ENCODE data around the gene MFN2. TPM values are rescaled to one million over a fixed set of nuclear protein-coding genes. Genes with fewer than 3 reads are reported as not detected.

Gene MFN2
- total RNA-seq, 1 experiment from 2014 or later = 38.4 TPM

GRCh38 chr1:12049616-12050015, 69.4 kb downstream of the MFN2 start:
- DNase-seq (ENCODE audit: low spot score) = no peak

DNA sequence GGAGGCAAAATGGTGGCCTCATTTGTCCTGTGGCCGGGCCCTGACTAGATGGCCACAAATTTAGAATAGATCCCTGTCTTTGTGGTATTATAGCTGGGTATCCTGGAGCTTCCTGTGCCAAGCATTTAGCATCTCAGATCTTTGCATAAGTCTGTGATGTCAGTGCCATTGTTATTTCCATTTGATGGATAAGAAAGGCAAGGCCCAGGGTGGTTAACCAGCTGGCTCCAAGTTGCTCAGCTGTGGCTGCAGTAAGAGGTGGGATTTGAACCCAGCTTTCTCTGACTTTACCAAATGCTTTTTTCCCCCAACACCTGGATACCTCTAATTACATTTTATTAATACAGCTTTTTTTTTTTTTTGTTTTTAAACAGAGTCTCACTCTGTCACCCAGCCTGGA, 71.1 kb downstream of the MFN2 start:
- DNase-seq (ENCODE audit: low spot score) = no peak

DNA sequence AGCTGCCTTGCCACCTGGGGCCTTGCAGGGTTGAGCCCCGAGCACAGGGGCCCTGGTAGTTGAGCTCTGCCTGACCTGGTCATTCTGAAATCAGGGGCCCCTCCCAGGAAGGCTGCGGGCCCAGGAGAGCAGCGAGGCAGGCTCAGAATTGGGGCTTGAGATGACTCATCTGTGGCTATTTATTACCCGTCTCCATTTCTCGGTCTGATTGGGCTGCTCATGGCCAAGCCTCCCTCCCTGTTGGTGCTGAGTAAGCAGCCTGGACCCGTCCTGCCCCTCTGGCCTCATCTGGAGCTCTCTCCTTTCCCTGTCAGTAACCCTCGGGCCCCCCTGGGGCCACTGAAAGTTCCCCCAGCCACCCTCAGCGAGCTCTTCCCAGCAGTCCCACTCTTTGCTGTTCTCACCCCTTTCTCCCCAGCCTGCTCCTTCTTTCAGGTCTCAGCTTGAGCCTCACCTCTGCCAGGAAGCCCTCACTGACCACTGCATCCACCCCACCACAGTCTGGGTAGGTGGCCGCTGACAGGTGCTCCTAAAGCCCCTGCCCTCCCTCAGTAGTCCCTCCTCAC, 71.8 kb downstream of the MFN2 start:
- DNase-seq (ENCODE audit: low spot score) = peak; percentile 75

GRCh38 chr1:12052997-12053686, 72.9 kb downstream of the MFN2 start:
- no peak for DNase-seq (ENCODE audit: low spot score)

GRCh38 chr1:12053752-12054548, 73.7 kb downstream of the MFN2 start:
- no peak for DNase-seq (ENCODE audit: low spot score)

DNA sequence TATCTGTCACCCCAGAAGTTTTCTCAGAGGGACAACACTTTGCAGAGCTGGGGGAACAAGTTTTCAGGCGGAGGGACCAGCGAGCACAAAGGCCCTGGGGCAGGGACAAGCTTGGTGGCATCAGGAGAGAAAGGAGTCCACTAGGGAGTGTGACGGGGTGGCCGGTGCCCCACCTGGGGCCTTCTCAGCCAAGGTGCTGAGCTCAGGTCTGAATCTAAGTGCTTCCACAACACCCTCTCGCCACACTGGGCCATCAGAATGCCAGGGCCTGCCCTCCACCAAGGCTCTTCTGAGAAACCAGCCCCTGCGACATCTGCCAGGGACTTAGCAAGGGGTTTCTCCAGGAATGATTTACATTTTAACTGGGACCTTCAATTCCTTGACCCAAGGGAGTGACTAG, 75.0 kb downstream of the MFN2 start:
- no peak for DNase-seq (ENCODE audit: low spot score)

DNA sequence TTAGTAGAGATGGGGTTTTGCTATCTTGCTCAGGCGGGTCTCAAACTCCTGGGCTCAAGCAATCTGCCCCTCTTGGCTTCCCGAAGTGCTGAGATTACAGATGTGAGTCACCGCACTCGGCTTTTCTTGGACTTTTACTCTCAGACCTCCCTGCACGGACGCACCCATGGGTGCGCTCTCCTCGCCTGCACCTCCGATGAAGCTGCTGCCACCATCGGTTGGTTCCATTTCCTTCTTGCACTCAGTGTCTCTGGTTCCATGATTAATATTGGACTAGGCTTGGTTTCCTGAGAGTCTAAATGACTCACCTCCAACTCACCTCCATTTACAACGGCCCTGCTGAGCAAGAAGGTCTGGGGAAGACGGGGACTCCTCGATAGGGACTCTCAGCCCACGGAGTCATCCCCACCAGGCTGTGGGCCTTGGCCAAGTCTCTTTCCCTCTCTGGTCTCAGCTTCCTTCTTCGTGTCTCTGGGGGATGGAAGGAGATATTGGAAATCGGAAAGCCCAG, 76.1 kb downstream of the MFN2 start:
- no peak for DNase-seq (ENCODE audit: low spot score)

DNA sequence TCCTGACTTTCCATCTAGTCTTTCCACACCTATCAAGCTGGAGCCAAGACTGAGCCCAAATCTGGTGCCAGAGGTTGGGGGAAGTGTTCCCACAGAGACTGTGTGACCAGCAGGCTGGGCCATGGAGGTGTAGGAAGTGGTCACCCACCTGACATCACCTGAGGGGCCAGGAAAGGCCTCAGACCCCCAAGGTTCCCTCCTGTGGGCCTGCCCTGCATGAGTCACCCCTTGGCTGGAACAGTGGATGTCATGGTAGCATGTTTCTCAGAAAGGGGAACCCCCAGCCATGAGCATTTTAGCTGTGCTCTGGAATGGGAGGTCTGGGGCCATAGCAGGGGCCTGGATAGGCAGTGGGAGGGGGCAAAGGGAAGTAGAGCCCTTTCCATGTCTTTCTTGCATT, 77.1 kb downstream of the MFN2 start:
- DNase-seq (ENCODE audit: low spot score) = no peak

DNA sequence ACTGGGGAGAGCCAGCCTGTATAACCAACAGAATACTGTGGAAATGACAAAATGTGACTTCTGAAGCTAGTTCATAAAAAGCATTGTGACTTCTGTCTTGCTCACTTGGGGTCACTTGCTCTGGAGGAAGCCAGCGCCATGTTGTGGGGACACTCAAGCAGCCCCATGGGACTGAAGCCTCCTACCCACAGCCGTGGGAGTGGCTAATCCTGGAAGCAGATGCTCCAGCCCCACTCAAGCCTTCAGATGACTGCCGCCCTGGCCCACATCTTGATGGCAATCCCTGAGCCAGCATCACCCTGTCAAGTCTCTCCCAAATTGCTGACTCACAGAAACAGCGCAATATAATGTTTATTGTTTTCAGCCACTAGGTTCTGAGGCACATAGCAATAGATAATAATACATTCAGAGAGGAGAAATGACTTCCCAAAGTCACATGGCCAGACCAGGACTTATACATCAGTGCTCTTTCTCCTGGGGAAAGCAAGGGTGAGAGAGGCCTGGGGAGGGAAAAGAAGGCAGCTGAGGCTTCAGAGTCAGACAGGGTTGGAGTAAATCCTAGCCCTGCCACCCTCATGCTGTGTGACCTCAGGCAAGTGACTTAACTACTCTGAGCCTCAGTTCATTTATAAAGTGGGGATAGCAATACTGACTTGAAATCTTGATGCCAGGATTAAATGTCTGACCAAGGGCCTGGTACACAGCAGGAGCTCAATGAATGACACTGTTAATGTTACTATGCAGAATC, 77.9 kb downstream of the MFN2 start:
- DNase-seq (ENCODE audit: low spot score) = no peak

- no peak for DNase-seq (ENCODE audit: low spot score)
These were observed 79.0 kb downstream of the MFN2 start for GRCh38 chr1:12059226-12059625.

DNA sequence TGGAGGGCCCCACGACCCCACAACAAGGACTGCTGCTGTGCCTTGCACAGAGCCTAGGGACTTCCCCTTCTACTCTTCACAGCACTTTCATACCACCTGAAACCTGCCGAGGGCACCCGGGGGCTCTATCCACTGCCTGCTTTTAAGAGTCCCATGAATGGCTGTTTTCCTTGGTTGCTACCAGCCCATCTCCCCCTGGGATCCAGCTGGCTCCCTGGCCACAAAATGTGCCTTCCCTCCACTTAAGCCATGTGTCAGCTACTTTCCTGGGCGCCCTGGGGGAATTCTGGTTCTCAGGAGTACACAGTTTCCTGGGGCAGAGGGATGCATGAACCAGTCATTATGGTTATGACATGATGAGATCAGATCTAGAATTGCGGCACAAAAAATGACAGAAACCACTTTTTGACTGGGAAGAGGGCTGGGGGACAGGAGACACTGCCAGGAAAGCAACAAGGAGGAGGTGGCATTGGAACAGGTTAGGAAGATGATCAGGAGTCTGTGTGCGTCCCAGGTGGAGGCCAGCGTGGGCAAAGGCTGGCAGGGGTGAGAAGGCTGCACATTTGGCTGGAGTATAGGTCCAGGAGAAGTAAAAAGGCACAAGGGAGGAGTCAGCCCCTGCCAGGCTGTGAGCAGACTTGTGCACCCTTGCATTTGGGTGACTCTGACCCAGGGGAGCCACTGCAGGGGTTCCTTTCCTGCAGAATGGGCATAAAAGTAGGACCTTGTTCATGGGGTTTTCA, 79.6 kb downstream of the MFN2 start:
- DNase-seq (ENCODE audit: low spot score) = no peak

GRCh38 chr1:12060500-12060899, 80.3 kb downstream of the MFN2 start:
- DNase-seq (ENCODE audit: low spot score) = no peak

Other genes starting within 250 kb of the MFN2 start
- 65.1 and 74.0 TPM in 2 replicates for gene AGTRAP, start 244.3 kb upstream of the MFN2 start, total RNA-seq (2014; rRNA removed; shearing (Covaris generic))
- gene C1orf167, start 218.3 kb upstream of the MFN2 start, total RNA-seq (2014; rRNA removed; shearing (Covaris generic)) = not detected in 2 replicates
- 3.6 and 6.0 TPM in 2 replicates for gene MTHFR, start 174.5 kb upstream of the MFN2 start, total RNA-seq (2014; rRNA removed; shearing (Covaris generic))
- 1.8 and 4.4 TPM in 2 replicates for gene CLCN6, start 174.3 kb upstream of the MFN2 start, total RNA-seq (2014; rRNA removed; shearing (Covaris generic))
- gene NPPA, start 132.7 kb upstream of the MFN2 start, total RNA-seq (2014; rRNA removed; shearing (Covaris generic)) = not detected in 2 replicates
- not detected in 2 replicates for gene NPPB, start 121.5 kb upstream of the MFN2 start, total RNA-seq (2014; rRNA removed; shearing (Covaris generic))
- gene KIAA2013, start 54.0 kb upstream of the MFN2 start, total RNA-seq (2014; rRNA removed; shearing (Covaris generic)) = 29.9 and 38.9 TPM in 2 replicates
- gene PLOD1, start 45.7 kb upstream of the MFN2 start, total RNA-seq (2014; rRNA removed; shearing (Covaris generic)) = 105 and 112 TPM in 2 replicates
- 15.3 and 18.6 TPM in 2 replicates for gene MIIP, start 39.1 kb downstream of the MFN2 start, total RNA-seq (2014; rRNA removed; shearing (Covaris generic))
- 0.02 TPM in 1 of 2 replicates, not detected in the other for gene TNFRSF8, start 82.9 kb downstream of the MFN2 start, total RNA-seq (2014; rRNA removed; shearing (Covaris generic))
- gene TNFRSF1B, start 186.5 kb downstream of the MFN2 start, total RNA-seq (2014; rRNA removed; shearing (Covaris generic)) = 0.47 and 0.93 TPM in 2 replicates
- 6.9 and 9.6 TPM in 2 replicates for gene VPS13D, start 249.6 kb downstream of the MFN2 start, total RNA-seq (2014; rRNA removed; shearing (Covaris generic))